Suprapubic skin (tissue), 4 donors: ENCODE measurements around the gene PRM2. TPM values are rescaled to one million over a fixed set of nuclear protein-coding genes. Genes with fewer than 3 reads are reported as not detected.

Experiments
- DNase-seq, 2 donors: peaks; one replicate each; pipeline ENCODE4 v3.0.0-alpha.2; 2019; ENCODE audit warnings: low spot score in 2 of 2
- H3K27ac ChIP-seq: fragments of 200-600 bp; sonication (generic); one replicate; pipeline ENCODE4 v1.5.1; 2019
- H3K27me3 ChIP-seq: fragments of 200-600 bp; sonication (generic); one replicate; pipeline ENCODE4 v1.5.1; 2019
- H3K36me3 ChIP-seq: fragments of 200-600 bp; sonication (generic); one replicate; pipeline ENCODE4 v1.5.1; 2019
- H3K4me1 ChIP-seq: fragments of 200-600 bp; sonication (generic); one replicate; pipeline ENCODE4 v1.5.1; 2019
- H3K4me3 ChIP-seq: fragments of 200-600 bp; sonication (generic); one replicate; pipeline ENCODE4 v1.5.1; 2019; ENCODE audit warnings: mild to moderate bottlenecking
- H3K9me3 ChIP-seq: fragments of 200-600 bp; sonication (generic); one replicate; pipeline ENCODE4 v1.5.1; 2019
- EP300 ChIP-seq: sonication (generic); formaldehyde crosslinking; IDR thresholded peaks from one replicate; pipeline ENCODE4 v1.6.1; 2017; ENCODE audit warnings: antibody characterized with exemption
- POLR2A ChIP-seq, 2 donors: fragments of 450-650 bp; IDR thresholded peaks; one replicate each; pipeline ENCODE4 v1.6.1; 2017; ENCODE audit warnings: antibody characterized with exemption in 2 of 2, mild to moderate bottlenecking in 2 of 2, moderate library complexity in 2 of 2
- POLR2AphosphoS5 ChIP-seq, 3 donors: sonication (generic); formaldehyde crosslinking; IDR thresholded peaks; one replicate each; pipeline ENCODE4 v1.6.1; 2017; ENCODE audit warnings: antibody characterized with exemption in 3 of 3
- WGBS: methylation state at CpG from one replicate; pipeline ENCODE4 v1.1.5; 2018; 5-methylcytosine and 5-hydroxymethylcytosine counted together
- total RNA-seq, 4 donors: library from RNA; depleted of rRNA; stranded (reverse); fragments of >200 nt; gene quantifications; one replicate each; pipeline ENCODE4 v1.1.0, GENCODE V29; 2016
- TF ChIP-seq, protein P1 (sequence below), 2 donors: fragments of 200-600 bp in 1 of 2; fragments of 450-650 bp in 1 of 2; sonication (generic) in 1 of 2; IDR thresholded peaks; one replicate each; pipeline ENCODE4 v1.5.1; 2016 to 2019; ENCODE audit warnings: antibody characterized with exemption in 2 of 2, mild to moderate bottlenecking in 1 of 2, moderate library complexity in 1 of 2

PRM2 gene
- total RNA-seq, 4 donors from 2014 or later: not detected

- TF ChIP-seq POLR2A (IDR thresholded peaks at IDR 0.05) (no peak), EP300 (no peak), POLR2AphosphoS5 (IDR thresholded peaks at IDR 0.05) (no peak)
- TF ChIP-seq, protein P1, sequence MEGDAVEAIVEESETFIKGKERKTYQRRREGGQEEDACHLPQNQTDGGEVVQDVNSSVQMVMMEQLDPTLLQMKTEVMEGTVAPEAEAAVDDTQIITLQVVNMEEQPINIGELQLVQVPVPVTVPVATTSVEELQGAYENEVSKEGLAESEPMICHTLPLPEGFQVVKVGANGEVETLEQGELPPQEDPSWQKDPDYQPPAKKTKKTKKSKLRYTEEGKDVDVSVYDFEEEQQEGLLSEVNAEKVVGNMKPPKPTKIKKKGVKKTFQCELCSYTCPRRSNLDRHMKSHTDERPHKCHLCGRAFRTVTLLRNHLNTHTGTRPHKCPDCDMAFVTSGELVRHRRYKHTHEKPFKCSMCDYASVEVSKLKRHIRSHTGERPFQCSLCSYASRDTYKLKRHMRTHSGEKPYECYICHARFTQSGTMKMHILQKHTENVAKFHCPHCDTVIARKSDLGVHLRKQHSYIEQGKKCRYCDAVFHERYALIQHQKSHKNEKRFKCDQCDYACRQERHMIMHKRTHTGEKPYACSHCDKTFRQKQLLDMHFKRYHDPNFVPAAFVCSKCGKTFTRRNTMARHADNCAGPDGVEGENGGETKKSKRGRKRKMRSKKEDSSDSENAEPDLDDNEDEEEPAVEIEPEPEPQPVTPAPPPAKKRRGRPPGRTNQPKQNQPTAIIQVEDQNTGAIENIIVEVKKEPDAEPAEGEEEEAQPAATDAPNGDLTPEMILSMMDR (IDR thresholded peaks at IDR 0.05): no peak
- peaks cover 17% of the 10 kb centered on the region for H3K4me1 ChIP-seq
- no peaks in the 10 kb centered on the region for H3K36me3 ChIP-seq
- H3K27me3 ChIP-seq: no peaks in the 10 kb centered on the region
- DNase-seq: no peak
- H3K27ac ChIP-seq: no peak overlapping the region
- WGBS: 76% methylated on average over 3 of the region's 4 CpGs
- no peaks in the 10 kb centered on the region for H3K9me3 ChIP-seq
- H3K4me3 ChIP-seq: no peak overlapping the region
Observed at GRCh38 chr16:11229906-11230305, 46.4 kb downstream of the PRM2 start.

GRCh38 chr16:11229432-11229831 lies 46.8 kb downstream of the PRM2 start:
- Histone ChIP-seq H3K9me3 (no peaks in the 10 kb centered on the region), H3K4me1 (peaks cover 21% of the 10 kb centered on the region), H3K36me3 (no peaks in the 10 kb centered on the region), H3K27ac (no peak overlapping the region), H3K27me3 (no peaks in the 10 kb centered on the region), H3K4me3 (no peak overlapping the region)
- WGBS: 62% methylated on average over 5 of the region's 5 CpGs
- TF ChIP-seq POLR2AphosphoS5 (IDR thresholded peaks at IDR 0.05) (no peak), EP300 (no peak), POLR2A (IDR thresholded peaks at IDR 0.05) (no peak)
- TF ChIP-seq, protein P1 (IDR thresholded peaks at IDR 0.05): no peak
- no peak for DNase-seq

DNA sequence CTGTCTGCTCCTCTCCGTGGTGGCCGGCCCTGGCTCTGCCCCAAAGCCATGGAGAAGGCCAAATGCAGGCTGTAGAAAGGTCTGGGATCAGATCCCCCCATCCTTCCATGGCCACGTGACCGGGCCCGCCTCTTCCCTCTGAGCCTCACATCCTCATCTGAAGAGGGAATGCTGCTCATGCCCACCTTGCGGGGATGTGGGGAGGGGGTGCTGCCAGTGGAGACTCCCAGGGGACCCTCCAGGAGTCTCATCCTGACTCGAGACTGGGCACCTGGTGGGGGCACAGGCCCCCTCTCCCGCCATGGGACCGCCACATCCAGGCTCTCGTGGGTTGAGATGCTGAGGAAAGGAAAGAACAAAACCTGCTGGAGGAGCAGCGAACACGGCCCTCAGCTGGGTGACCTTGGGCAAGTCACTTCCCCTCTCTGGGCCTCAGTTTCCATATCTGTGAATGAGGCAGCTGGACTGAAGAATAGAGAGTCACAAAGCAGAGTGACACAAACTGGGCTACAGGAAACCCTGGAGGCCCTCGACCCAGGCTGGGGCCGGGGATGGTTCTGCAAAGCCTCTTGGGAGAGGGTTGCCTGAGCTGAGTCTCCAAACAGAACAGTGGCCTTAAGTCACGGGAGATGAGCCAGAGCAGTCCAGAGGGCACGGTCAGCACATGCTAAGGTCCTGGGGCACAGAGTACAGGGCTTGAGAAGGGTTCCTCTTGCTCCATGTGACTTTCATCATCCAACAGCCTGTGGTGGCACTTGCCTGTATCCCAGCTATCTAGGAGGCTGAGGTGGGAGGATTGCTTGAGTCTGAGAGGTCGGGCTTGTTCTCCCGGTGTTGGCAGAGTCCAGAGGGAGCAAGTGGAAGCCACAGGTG lies 50.4 kb downstream of the PRM2 start:
- Histone ChIP-seq H3K27me3 (no peaks in the 10 kb centered on the region), H3K4me3 (no peak overlapping the region), H3K9me3 (no peaks in the 10 kb centered on the region), H3K36me3 (no peaks in the 10 kb centered on the region), H3K4me1 (peaks cover 36% of the 10 kb centered on the region), H3K27ac (no peak overlapping the region)
- 80% methylated on average over 16 of the region's 18 CpGs for WGBS
- TF ChIP-seq EP300: no peak
- no peak for TF ChIP-seq POLR2A (IDR thresholded peaks at IDR 0.05)
- TF ChIP-seq, protein P1 (IDR thresholded peaks at IDR 0.05): no peak
- TF ChIP-seq POLR2AphosphoS5 (IDR thresholded peaks at IDR 0.05): no peak
- no peak for DNase-seq

Other genes starting within 250 kb of the PRM2 start
- 10 to 100 TPM in 1 of 4 donors, 1 to 10 TPM in 3; 3.9 to 15.4 (median 7.5) TPM for gene SOCS1, start 20.3 kb downstream of the PRM2 start, total RNA-seq
- gene TNP2, start 7.2 kb downstream of the PRM2 start, total RNA-seq: not detected
- gene PRM3, start 2.9 kb downstream of the PRM2 start, total RNA-seq: not detected
- gene PRM1, start 4.8 kb upstream of the PRM2 start, total RNA-seq: not detected
- 1 to 10 TPM; 2.7 to 7.7 (median 6.4) TPM for gene RMI2, start 69.0 kb upstream of the PRM2 start, total RNA-seq